ENCODE results near the gene KIF9.

DNA sequence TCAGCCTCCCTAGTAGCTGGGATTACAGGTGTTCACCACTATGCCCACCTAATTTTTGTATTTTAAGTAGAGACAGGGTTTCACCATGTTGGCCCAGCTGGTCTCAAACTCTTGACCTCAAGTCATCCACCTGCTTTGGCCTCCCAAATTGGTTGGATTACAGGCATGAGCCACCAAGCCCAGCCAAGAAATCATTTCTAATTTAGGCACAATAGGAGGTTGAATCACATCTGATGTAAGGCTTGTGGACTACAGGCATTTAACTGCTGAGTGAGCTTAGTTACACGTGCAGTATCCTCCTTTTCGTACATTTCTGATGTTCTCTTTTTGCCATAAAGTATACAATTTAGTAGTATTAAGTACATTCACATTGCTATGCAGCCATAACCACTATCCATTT is 87.6 kb downstream of the KIF9 start:
- TF ChIP-seq, protein P1, sequence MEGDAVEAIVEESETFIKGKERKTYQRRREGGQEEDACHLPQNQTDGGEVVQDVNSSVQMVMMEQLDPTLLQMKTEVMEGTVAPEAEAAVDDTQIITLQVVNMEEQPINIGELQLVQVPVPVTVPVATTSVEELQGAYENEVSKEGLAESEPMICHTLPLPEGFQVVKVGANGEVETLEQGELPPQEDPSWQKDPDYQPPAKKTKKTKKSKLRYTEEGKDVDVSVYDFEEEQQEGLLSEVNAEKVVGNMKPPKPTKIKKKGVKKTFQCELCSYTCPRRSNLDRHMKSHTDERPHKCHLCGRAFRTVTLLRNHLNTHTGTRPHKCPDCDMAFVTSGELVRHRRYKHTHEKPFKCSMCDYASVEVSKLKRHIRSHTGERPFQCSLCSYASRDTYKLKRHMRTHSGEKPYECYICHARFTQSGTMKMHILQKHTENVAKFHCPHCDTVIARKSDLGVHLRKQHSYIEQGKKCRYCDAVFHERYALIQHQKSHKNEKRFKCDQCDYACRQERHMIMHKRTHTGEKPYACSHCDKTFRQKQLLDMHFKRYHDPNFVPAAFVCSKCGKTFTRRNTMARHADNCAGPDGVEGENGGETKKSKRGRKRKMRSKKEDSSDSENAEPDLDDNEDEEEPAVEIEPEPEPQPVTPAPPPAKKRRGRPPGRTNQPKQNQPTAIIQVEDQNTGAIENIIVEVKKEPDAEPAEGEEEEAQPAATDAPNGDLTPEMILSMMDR (IDR thresholded peaks at IDR 0.05; ENCODE audit: borderline replicate concordance, extremely low read depth, low read length, poor library complexity, severe bottlenecking), result no peak
- no peak for TF ChIP-seq EZH2 (IDR thresholded peaks at IDR 0.05; ENCODE audit: borderline replicate concordance, low read depth, low read length, severe bottlenecking)

Measured in DND-41 (cell line).